Measurements from ENCODE around the gene PSMB4.
"Not testable (repeated sequence)": the region's sequence is repeated elsewhere in the genome, so short reads cannot be mapped to it uniquely, and the experiment has no call there.

The PSMB4 gene

GRCh38 chr1:151390221-151391078 lies 8.9 kb upstream of the PSMB4 start:
- not testable (repeated sequence) for DNase-seq

GRCh38 chr1:151391079-151391563 lies 8.3 kb upstream of the PSMB4 start:
- DNase-seq, result no peak

- DNase-seq, result no peak
These were observed 5.8 kb upstream of the PSMB4 start for GRCh38 chr1:151393583-151393982.

- not testable (repeated sequence) for DNase-seq
These were observed 3.1 kb upstream of the PSMB4 start for GRCh38 chr1:151396265-151396664.

GRCh38 chr1:151401125-151401788 lies 1.9 kb downstream of the PSMB4 start:
- no peak for DNase-seq

GRCh38 chr1:151401860-151402259 lies 2.5 kb downstream of the PSMB4 start:
- DNase-seq, result no peak

- no peak for DNase-seq
These were observed 3.4 kb downstream of the PSMB4 start for GRCh38 chr1:151402764-151403163.

- DNase-seq, result no peak
These were observed 4.2 kb downstream of the PSMB4 start for GRCh38 chr1:151403612-151404011.

- DNase-seq, result no peak
These were observed 6.0 kb downstream of the PSMB4 start for GRCh38 chr1:151405187-151405951.

GRCh38 chr1:151406176-151406575 lies 6.8 kb downstream of the PSMB4 start:
- DNase-seq, result no peak

- no peak for DNase-seq
These were observed 7.9 kb downstream of the PSMB4 start for GRCh38 chr1:151407304-151407703.

GRCh38 chr1:151408891-151409290 lies 9.5 kb downstream of the PSMB4 start:
- no peak for DNase-seq

GRCh38 chr1:151411884-151412283 lies 12.5 kb downstream of the PSMB4 start:
- no peak for DNase-seq

GRCh38 chr1:151416231-151416630 lies 16.9 kb downstream of the PSMB4 start:
- no peak for DNase-seq

GRCh38 chr1:151418081-151418480 lies 18.7 kb downstream of the PSMB4 start:
- DNase-seq, result no peak

GRCh38 chr1:151419819-151420218 lies 20.4 kb downstream of the PSMB4 start:
- no peak for DNase-seq

GRCh38 chr1:151425103-151425502 lies 25.7 kb downstream of the PSMB4 start:
- DNase-seq, result no peak

- DNase-seq, result no peak
These were observed 28.7 kb downstream of the PSMB4 start for GRCh38 chr1:151428068-151428467.

- DNase-seq, result not testable (repeated sequence)
These were observed 34.5 kb downstream of the PSMB4 start for GRCh38 chr1:151433827-151434226.

- no peak for DNase-seq
These were observed 35.8 kb downstream of the PSMB4 start for GRCh38 chr1:151435174-151435573.

- no peak for DNase-seq
These were observed 37.6 kb downstream of the PSMB4 start for GRCh38 chr1:151436985-151437384.

- not testable (repeated sequence) for DNase-seq
These were observed 38.0 kb downstream of the PSMB4 start for GRCh38 chr1:151437396-151437795.

All from stimulated activated CD4-positive, alpha-beta T cell treated with anti-CD3 and anti-CD28 coated beads, Interleukin-4, amount 100 ng/mL, for 4 hours (primary cell).